GF-D8 (cell line): Measurements from ENCODE around the gene PTPRM.

Experiments
- DNase-seq: peaks from one replicate; lab custom pipeline; 2025; lab: John Stamatoyannopoulos, UW

Gene PTPRM

DNA sequence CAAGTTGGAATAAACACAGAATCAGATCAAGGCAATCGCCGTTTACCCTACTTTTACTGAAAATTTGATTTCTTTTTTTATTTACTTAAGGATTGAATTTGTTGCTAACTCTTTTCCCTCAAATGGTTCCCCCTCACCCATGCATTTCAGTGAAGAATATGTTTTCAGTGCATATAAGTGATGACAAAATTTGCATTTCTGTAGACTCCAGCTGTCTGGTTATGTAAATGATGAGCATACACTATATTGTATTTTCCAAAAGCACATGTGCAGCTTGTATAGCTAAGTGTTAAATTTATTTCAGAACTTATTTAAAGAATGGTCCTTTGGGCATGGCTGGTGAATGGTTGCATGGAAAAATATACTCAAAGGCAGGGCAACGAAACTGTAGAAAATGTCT lies 437.7 kb downstream of the PTPRM start:
- DNase-seq: no peak

DNA sequence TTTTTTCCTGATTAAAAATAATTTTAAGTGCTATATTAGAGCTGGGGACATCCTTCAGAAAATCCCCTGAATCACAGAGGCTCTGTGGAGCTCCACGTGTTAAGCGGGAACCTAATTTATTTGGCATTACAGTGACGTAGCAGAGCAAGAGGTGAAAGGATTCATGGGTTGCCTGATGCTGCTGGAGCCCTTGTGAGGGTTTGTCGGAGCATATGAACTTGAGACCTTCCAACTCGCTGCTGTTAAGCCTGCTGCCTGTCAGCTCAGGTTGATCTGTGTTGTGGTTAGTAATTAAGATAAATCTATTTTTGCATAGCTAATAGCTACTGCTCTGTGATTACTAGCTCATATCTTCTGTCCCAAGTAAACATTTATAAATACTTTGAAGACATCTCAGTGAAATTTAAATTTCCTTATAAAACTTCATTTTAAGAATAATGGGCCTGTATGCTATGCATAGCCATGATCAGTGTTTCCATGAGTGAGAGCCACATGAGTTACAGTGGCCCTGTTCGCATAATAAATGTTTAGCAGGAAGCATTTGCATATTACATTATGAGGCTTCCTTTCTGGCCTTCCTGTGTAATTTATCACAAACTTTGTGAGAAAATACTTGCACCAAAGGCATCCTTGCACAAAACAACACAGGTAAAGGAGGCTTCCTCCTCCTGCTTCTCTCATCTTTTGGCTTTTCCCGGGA lies 438.9 kb downstream of the PTPRM start:
- no peak for DNase-seq

DNA sequence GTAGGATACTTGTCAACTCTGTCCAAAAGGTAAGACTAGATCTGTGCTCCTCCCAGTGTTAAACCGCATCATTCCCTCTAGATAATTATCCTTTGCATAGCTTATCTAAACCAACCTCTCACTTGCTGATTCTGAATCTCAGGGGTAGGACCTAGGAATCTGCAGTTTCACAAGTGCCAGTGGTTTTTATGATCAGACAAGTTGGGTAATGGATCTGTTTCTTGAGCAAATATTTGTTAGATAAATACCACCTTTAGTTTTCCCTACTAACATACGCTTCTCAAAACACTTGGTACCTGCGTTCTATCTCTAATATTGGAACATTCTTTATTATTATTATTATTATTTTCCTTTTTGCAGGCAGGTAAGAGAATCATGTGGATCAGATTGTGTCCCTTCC lies 439.9 kb downstream of the PTPRM start:
- no peak for DNase-seq

DNA sequence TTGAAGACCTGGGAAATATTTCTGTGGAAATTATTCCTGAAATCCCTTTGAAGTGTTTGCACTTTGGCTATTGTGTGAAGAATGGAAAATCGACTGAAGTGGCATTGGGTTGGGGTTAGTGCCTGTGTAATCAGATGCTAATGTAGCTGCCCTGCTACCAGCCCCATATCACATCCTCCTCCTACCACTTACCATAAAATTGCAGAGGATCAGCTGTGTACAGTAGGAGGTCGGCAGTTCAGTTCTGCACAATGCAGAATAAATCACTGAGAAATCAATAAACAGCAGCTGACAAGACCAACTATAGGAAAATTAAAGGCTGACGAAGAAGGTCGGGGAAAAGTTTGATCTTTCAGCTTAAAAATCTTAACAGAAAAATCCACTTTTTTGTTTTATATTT lies 440.9 kb downstream of the PTPRM start:
- no peak for DNase-seq

DNA sequence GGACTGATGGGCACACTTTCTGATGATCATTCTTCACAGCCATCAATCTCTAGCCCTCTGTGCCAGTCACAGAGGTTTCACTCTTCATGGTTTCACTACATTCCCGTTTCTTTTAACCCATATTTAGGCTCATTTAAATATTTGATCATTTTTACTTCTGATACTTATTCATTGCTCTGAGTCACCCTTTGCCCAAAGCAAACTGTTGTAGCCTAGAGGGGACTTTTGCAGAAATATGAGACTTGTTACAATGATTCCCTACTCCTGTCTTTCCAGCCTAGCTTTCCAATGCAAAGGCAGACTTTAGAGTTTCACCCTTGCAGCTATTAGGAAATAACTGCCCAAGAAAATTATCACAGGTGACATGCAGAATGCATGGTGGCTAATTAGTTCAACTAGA lies 444.2 kb downstream of the PTPRM start:
- no peak for DNase-seq

DNA sequence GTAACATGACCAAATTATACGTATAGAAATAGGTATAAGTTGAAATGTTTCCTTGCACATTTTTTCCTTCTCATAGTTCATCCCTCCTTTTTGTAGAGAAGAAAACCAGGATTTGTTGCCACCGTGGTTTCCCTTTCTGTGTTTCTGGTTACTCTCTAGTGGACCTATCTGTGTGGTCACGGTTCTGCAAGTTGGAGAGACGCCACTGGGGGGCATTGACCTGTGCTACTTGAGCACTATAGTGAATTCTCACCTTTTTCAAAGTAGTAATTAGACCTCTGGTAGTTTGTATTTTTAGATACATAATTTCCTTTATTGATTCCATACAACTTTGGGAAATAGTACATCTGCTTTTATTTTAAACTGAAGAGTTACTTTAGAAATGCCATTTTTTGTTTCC lies 444.8 kb downstream of the PTPRM start:
- no peak for DNase-seq

DNA sequence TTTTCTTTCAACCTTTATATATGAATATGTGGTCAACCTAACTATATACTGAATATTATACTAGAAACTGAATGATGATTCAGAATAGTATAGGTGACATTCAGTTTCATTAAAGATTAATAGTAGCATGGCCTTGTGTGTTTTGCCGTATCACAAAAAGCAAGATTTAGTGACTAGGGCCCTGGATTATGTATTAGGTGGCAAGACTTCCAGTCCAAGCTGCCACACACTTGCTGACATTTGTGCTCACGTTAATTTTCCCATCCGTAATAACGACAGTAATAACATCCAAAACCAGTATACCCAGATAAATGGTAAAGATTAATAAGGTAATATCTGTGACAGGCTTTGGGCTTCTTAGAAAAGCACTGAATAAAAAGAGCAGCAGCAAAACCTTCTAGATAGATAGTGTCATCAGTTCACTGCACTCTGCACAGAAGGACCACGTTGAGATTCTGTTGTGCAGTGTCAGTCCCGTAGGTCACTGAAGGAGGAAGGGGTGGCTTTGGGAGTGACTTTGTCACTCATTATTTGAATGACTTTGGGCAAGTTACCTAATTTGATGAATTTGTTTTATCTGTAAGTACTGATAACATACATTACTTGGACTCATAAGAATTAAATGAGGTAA lies 451.7 kb downstream of the PTPRM start:
- no peak for DNase-seq

DNA sequence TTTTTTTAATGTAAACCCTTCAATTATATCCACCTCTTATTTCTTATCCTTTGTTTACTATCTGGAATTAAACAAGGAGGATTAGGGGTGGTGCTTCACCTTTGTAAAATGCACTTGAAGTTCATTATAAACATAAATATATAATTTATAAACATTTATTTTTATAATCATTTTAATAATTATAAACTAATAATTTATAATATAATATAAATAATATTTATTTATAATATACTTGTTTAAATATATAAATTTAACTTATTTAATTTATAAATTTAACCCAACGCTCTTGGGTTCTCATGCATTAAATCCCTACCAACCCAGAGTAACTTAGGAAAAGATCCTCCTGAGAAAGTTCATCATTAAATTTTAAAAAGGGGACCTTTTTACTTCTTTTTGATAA lies 452.5 kb downstream of the PTPRM start:
- DNase-seq: no peak

DNA sequence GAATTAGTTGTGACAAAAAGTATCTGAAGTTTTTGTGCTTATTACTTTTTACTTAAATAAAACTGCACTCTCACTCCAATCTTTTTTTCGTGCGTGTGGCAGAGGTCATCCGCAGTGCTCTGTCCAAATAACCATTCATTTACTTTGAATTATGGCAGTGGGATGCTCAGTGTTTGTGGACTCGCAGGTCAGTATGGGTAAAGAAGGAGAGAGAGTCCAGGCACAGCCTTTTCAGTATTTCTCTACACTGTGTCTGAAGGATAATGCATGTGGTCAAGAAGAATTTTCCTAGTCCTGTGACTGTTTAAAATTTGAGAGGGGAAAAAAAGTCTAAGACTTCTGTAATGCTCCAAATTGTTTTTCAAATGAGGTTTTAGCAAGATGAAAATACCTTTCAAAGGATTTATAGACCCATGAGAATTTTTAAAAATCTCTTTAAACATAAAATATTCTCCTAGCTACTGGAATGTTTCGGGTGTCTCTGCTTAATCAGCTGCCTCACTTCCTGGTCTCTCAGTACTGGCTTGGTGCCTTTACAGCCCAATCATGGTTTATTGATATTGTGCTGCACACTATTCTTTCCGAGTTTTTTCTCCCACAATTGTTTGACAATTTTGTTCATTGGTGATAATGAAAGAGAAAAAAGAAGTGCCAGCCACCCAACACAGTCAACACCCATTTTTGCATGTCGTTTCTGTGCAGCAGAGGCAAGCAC lies 453.2 kb downstream of the PTPRM start:
- DNase-seq: no peak

DNA sequence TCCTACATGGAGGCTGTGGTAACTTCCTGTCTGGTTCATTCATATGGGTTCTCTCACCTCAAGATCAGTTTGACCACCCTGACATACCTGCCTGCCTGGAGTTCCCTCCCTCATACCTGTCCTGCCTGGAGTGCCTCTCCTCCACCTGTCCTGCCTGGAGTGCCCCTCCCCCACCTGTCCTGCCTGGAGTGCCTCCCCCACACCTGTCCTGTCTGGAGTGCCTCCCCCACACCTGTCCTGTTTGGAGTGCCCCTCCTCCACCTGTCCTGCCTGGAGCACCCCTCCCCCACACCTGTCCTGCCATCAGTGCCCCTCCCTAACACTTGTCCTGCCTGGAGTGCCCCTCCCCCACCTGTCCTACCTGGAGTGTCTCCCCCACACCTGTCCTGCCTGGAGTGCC lies 461.9 kb downstream of the PTPRM start:
- no peak for DNase-seq

DNA sequence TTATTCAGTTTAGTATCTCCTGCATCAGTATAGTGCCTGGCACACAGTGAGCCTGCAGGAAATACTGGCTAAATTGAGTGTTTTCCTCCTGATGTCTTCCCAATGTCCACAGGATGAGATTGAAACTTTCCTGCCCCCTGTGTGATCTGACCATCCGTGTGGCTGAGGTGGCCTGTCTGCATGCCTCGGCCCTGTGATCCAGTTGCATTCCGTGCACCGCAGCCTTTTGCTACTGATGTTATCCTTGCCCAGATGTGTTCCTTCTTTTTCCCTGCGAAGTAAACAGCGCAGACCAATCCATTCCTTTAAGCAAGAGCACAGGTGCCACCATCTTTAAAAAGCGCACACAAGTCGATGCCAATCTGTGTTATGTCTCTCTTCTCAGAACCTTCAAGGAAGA lies 462.6 kb downstream of the PTPRM start:
- no peak for DNase-seq

DNA sequence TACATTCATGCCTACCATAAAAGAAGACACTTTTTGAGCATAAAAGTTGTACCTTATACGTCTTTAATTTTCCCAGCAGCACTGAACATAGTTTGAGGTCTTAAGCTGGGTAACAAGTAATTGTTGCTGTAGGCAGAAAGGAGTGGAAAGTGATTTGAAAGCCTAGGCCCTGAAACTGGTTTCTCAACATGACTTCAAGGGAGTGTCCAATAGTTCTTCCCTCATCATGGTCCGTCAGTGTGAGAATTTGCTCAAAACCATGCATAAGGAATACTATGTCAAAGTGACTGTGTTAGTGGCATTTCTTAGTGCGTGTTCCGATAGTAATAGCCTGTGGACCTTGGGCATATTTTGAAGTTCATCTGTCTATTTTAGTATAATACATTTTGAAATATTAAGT lies 463.1 kb downstream of the PTPRM start:
- no peak for DNase-seq

DNA sequence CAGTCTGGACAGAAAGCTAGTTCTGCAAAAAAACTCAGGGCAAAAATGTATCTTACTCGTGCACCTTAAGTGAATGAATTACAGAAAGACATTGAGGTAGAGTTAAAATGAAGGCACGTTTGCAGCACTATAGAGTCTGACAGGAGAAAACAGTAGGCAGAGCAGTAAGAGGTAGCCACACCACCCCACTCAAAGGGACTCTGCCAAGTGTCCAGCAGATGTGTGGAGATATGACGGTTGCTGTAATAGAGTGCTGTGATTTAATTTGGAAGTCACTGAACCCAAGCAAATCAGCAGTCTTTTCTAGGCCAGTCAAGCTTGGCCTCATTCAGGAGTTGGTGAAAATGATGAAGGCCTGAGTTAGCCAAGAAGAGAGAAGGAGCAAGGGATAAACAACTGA lies 464.4 kb downstream of the PTPRM start:
- no peak for DNase-seq

DNA sequence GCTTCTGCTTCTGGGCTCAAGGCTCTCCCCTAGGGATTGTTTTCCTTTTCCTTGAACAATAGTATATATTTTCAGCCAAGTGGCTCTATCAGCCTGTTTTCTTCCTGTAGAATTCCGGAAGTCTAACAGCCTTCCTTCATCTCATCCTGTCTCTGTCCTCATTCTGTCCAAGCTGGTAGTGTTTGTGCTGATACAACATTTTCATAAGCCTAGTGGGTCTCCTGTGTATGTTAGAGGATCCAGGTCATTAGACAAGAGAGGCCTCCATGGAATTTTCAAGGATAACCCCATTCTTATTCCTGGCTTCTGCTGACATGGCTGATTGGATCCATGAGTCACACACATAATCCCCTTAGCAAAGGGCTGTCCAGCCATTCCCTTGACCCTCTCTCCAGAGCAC lies 467.6 kb downstream of the PTPRM start:
- DNase-seq: no peak

DNA sequence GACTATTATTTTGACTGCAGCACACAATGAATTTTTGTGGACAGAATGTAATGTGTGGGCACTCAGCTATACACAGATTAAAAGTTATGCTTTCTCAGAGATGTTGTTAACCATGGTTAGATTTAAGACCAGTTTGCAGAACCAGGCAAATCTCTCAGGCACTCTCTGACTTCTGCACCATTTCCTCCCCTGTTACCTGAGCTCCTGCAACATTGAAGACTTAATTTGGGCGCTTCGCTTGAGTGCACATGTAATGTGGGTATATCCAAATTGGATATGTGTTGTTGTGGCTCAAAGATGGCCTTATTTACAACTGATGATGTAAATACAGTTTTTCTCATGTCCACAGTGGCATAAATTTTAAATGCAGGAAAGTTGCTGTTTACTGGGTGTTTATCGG lies 469.4 kb downstream of the PTPRM start:
- DNase-seq: no peak

DNA sequence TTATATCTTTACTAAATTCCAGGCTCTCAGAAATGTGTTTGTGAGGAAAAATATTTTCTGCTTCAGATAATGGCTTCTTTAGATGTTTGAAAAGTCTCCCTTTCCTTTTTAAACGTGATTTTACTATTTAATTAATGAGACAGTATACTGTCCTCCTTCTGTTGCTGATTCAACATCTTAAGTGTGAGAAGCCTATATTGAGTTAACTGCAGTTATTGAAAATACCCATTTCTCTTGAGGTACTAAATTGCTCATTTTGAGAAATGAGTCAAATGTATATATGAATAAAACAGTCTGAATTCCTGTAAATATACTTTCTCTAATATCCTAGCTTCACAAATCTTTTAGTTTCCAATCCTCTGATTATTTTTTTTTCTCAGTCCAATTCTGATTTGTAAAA lies 470.2 kb downstream of the PTPRM start:
- DNase-seq: no peak

DNA sequence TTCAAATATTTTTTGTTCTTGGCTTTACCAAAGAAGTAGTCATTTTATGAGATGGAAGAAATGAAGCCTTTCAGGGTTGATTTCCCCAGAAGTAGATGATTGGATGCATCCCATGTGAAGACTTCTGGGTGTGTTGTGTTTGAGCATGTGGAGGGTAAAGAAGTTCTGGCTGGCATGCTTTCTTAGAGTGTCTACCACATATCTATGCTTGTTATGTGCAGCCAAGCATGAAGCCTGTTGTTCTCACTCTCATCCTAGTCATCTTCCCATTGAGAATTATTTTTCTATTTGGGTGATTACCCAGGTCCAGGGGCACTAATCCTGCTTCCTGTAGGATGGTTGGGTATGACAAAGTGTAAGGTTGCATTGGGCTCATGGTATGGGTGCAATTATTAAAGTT lies 472.9 kb downstream of the PTPRM start:
- no peak for DNase-seq

DNA sequence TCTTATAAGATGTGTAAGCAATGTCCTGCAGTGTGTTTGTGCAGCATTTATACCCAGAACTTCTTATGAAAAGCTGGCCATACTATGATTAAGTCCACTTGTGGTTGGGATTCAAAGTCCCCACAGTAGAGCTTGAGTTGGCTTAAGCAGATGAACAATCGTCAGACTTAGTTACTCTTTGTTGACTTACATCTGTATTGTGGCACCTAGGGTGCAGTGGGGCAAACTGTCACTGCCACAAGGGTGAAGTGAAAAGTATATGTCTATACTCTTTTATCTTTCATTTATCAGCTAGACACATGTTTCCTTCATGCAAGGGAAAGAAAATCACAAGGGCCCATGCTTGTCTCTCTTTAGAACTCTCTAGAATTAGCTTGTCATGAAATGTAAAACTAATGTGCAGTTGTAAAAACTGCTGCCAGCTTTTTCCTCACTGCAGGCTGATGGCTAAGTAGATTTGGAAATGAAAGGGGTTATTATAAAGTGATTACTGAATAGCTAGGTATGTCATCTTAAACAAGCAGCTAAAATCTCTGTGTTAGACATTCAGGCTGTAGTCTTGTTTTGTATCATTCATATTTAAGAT lies 474.5 kb downstream of the PTPRM start:
- DNase-seq: no peak

DNA sequence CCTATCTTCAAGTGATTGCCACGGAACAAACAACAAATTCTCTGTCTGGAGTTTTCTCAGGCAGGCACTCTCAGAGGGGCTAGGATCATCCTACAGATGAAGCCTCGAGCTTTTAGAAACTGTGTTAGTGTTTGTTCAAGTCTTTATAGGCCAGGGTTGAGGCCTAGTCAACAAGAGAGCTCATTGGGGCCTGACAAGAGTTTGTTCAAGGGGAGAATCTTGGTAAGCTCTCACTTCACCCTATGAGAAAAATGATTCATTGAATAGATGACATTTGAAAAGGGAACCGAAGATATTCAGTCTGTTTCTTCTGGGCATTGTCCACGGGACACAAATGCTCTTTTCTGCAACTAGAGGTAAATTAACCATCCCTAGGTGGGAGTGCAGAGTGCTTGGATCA lies 476.9 kb downstream of the PTPRM start:
- DNase-seq: no peak

DNA sequence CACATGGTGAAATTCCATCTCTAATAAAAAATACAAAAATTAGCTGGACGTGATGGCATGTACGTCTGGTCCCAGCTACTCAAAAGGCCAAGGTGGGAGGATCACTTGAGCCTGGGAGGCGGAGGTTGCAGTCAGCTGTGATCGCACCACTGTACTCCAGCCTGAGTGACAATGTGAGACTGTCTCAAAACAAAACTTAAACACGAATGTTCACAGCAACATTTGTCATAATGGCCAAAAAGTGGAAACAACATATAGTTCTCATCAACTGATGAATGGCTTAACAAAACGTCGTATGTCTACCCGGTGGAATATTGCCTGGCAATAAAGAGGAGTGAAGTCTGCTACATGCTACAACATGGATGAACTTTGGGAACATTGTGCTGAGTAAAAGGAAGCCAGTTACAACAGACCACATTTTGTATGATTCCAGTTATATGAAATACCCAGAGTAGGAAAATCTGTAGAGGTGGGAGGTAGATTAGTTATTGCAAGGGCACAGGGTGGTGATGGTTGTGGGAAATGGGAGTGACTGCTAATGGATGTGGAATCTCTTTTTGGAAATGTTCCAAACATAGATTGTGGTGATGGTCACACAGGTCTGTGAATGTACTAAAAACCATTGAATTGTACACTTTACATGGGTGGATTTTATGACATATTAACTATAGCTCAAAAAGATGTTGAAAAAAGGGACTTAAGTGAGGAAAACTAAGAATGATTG lies 478.2 kb downstream of the PTPRM start:
- DNase-seq: no peak

DNA sequence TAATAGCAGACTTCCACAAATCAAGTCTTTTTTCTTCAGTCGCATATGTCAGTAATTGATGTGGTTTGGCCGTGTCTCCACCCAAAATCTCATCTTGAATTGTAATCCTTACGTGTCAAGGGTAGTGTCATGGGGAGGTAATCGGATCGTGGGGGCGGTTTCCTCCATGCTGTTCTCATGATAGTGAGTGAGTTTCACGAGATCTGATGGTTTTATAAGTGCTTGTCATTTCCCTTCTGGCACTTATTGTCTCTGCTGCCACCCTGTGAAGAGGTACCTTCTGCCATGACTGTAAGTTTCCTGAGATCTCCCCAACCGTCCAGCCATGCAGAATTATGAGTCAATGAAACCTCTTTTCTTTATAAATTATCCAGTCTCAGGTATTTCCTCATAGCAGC lies 478.8 kb downstream of the PTPRM start:
- no peak for DNase-seq

DNA sequence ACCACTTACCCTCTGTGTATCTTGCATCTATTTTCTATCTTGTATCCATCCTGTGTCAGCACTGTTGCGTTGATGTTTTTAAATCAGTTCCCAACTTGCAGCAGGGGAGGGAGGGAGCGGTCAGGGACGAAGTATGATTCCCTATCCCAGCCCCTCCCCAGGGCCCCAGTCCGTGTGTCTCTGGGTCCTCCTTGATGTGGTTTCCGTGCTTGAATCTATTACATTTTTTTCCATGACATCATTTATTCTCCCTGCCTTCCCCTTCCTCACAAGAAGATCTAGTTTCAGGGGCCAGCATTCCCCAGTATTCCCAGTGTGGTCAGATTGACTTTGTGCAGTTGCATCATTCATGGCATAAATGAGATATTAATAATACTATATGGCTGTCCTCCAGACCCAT lies 479.3 kb downstream of the PTPRM start:
- DNase-seq: no peak

DNA sequence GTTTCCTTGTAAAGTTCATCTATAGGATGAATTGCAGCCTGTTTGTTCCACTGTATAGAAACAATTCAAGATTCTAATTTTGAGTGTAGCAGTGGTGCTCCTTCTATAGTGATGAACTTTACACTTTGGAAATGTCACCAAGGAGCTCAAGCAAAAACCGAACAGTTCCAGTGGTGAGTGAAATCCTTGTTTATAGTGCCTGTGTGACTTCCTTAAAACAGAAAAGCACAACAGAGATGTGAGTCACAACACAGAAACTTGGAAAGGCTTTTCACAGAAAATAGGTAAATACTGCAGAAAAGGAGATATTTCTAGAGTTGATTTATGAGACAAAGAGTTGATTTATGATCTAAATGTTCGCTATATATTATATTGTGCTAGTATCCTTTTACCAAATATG lies 482.0 kb downstream of the PTPRM start:
- DNase-seq: no peak
